GM23248 (cell line): ENCODE data around the gene UBE2L3. TPM values are rescaled to one million over a fixed set of nuclear protein-coding genes. Genes with fewer than 3 reads are reported as not detected.
"Not testable (repeated sequence)": the region's sequence is repeated elsewhere in the genome, so short reads cannot be mapped to it uniquely, and the experiment has no call there.

ENCODE experiments used
- DNase-seq: peaks from one replicate; pipeline ENCODE4 v3.0.0-alpha.2; 2015
- H2AFZ ChIP-seq: fragments of 200-600 bp; sonication (generic); 2 replicates; pipeline ENCODE4 v1.6.1; 2016; ENCODE audit warnings: antibody characterized with exemption
- H3F3A ChIP-seq: fragments of 200-600 bp; sonication (generic); 2 replicates; pipeline ENCODE4 v1.6.1; 2016; ENCODE audit warnings: mild to moderate bottlenecking, antibody characterized with exemption, mixed run types; ENCODE audit not compliant: insufficient read depth
- H3K27ac ChIP-seq: fragments of 200-600 bp; sonication (generic); 2 replicates; pipeline ENCODE4 v1.5.1; 2016; ENCODE audit warnings: mild to moderate bottlenecking
- H3K27me3 ChIP-seq: fragments of 200-600 bp; sonication (generic); replicated peaks from 2 replicates; pipeline ENCODE4 v1.6.1; 2016; ENCODE audit warnings: mild to moderate bottlenecking; ENCODE audit not compliant: insufficient read depth
- H3K36me3 ChIP-seq: fragments of 200-600 bp; sonication (generic); 2 replicates; pipeline ENCODE4 v1.6.1; 2016; ENCODE audit warnings: low read depth, mild to moderate bottlenecking
- H3K4me1 ChIP-seq: fragments of 200-600 bp; sonication (generic); 2 replicates; pipeline ENCODE4 v1.6.1; 2016; ENCODE audit warnings: mild to moderate bottlenecking; ENCODE audit not compliant: insufficient read depth
- H3K4me2 ChIP-seq: fragments of 200-600 bp; sonication (generic); one replicate; pipeline ENCODE4 v1.6.1; 2016; ENCODE audit warnings: mild to moderate bottlenecking; ENCODE audit not compliant: unreplicated experiment
- H3K4me3 ChIP-seq: fragments of 200-600 bp; sonication (generic); 2 replicates; pipeline ENCODE4 v1.5.1; 2016; ENCODE audit warnings: mild to moderate bottlenecking
- H3K79me2 ChIP-seq: fragments of 200-600 bp; sonication (generic); 2 replicates; pipeline ENCODE4 v1.6.1; 2016; ENCODE audit warnings: mild to moderate bottlenecking; ENCODE audit not compliant: insufficient read depth
- H3K9ac ChIP-seq: fragments of 200-600 bp; sonication (generic); 2 replicates; pipeline ENCODE4 v1.6.1; 2016; ENCODE audit warnings: mild to moderate bottlenecking
- H3K9me2 ChIP-seq: fragments of 200-600 bp; sonication (generic); 2 replicates; pipeline ENCODE4 v1.6.1; 2016; ENCODE audit warnings: mixed run types, mild to moderate bottlenecking, moderate library complexity; ENCODE audit not compliant: insufficient read depth
- H3K9me3 ChIP-seq: fragments of 200-600 bp; sonication (generic); one replicate; pipeline ENCODE4 v1.6.1; 2017; ENCODE audit warnings: low read depth
- H4K20me1 ChIP-seq: fragments of 200-600 bp; sonication (generic); 2 replicates; pipeline ENCODE4 v1.6.0; 2016; ENCODE audit not compliant: insufficient read depth
- EZH2 ChIP-seq: fragments of 200-600 bp; sonication (generic); IDR thresholded peaks from 2 replicates; pipeline ENCODE4 v1.6.1; 2018; ENCODE audit warnings: antibody characterized with exemption, mild to moderate bottlenecking; ENCODE audit not compliant: insufficient read depth, poor library complexity, severe bottlenecking
- EZH2phosphoT487 ChIP-seq: fragments of 200-600 bp; sonication (generic); IDR thresholded peaks from 2 replicates; pipeline ENCODE4 v1.6.1; 2018; ENCODE audit warnings: antibody characterized with exemption, moderate library complexity, mild to moderate bottlenecking, low read depth; ENCODE audit not compliant: insufficient read depth
- WGBS, 2 experiments: methylation state at CpG; one replicate each; pipeline ENCODE4 v1.1.6; 2015 to 2017; ENCODE audit warnings: low lambda C conversion rate in 2 of 2, low coverage in 1 of 2; ENCODE audit errors: missing lambda C conversion rate in 2 of 2; 5-methylcytosine and 5-hydroxymethylcytosine counted together
- in situ Hi-C: fragments of 300-500 bp; cut with MboI; formaldehyde crosslinking; loops from 2 replicates; pipeline ENCODE4 v1.15.0; 2020
- polyA plus RNA-seq: library from polyadenylated mRNA; unstranded; fragments of >200 nt; fragmentation: Nextera tagmentation; extraction: Ambion mirVana; gene quantifications from 2 replicates; pipeline ENCODE4 v1.2.1, GENCODE V29; 2016
- total RNA-seq: library from RNA; depleted of rRNA; stranded (reverse); fragments of >200 nt; shearing (Covaris generic); gene quantifications from 2 replicates; pipeline ENCODE4 v1.2.3, GENCODE V29; 2014

The UBE2L3 gene
- total and polyA plus RNA-seq, 2 experiments from 2014 or later = 57.2 to 115 TPM

DNA sequence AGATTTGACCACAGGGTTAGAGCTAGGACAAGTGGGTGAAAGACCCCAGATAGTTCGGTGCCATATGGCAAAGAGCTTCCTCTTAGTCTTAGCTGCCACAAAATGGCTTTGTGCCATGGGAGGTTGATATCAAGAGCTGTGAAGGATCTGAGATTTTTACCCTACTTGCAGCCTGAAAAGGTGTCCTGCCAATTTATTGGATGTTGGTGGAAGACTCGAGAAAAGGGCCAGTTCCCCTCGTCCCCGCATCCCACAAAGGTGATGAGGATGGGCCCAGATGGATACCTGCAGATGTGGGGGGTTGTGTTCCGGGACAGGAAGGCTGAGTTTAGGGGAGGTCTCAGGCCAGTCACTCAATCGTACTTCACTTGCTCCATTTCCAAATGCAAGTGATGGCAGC lies 35.1 kb downstream of the UBE2L3 start:
- Histone ChIP-seq H3K4me3 (no peak overlapping the region), H3F3A (peaks cover 2% of the 10 kb centered on the region; the same call in 1 of the 2 replicates), H3K9me2 (no peaks in the 10 kb centered on the region), H3K9ac (no peak overlapping the region), H2AFZ (no peak overlapping the region), H3K9me3 (no peaks in the 10 kb centered on the region), H3K4me1 (no peaks in the 10 kb centered on the region), H3K79me2 (peaks cover 100% of the 10 kb centered on the region), H3K4me2 (no peak overlapping the region), H3K27ac (no peak overlapping the region), H3K36me3 (no peaks in the 10 kb centered on the region), H4K20me1 (0 out of 2 replicates have a peak, but pooled peaks cover 10% of the 10 kb centered on the region), H3K27me3 (no peaks in the 10 kb centered on the region)
- in situ Hi-C loops = no loop called here
- DNase-seq = no peak
- 94 to 96% methylated on average over 6 of the region's 6 CpGs for WGBS, 2 experiments
- TF ChIP-seq EZH2 (no peak), EZH2phosphoT487 (no peak)

DNA sequence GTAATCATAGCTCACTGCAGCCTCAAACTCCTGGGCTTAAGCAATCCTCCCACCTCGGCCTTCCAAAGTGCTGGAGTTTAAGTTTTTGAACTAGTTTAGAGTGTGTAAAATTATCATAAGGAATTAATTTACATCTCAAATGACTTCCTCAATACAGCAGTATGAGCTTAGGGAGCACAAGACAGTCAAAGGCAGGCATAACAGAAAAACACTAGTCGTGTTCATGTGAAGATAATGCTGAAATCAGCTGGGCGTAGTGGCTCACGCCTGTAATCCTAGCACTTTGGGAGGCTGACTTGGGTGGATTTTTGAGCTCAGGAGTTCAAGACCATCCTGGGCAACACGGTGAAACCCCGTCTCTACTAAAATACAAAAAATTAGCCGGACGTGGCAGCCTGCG lies 36.5 kb downstream of the UBE2L3 start:
- in situ Hi-C loops = no loop called here

GRCh38 chr22:21605887-21606564 lies 38.5 kb downstream of the UBE2L3 start:
- H3F3A ChIP-seq = peaks cover 9% of the 10 kb centered on the region; the same call in 1 of the 2 replicates
- H3K27me3 ChIP-seq = no peaks in the 10 kb centered on the region
- H2AFZ ChIP-seq = no peak overlapping the region
- H3K4me1 ChIP-seq = no peaks in the 10 kb centered on the region
- 99% methylated on average over 7 of the region's 7 CpGs for WGBS, 2 experiments
- H3K36me3 ChIP-seq = 0 out of 2 replicates have a peak, but pooled peaks cover 6% of the 10 kb centered on the region
- H3K79me2 ChIP-seq = peaks cover 100% of the 10 kb centered on the region
- DNase-seq = no peak
- TF ChIP-seq EZH2phosphoT487 (no peak), EZH2 (no peak)
- no peaks in the 10 kb centered on the region for H3K9me3 ChIP-seq
- no peaks in the 10 kb centered on the region for H3K9me2 ChIP-seq
- H3K9ac ChIP-seq = no peak overlapping the region
- in situ Hi-C loops = no loop called here
- H4K20me1 ChIP-seq = 0 out of 2 replicates have a peak, but pooled peaks cover 11% of the 10 kb centered on the region
- H3K4me2 ChIP-seq = no peak overlapping the region
- H3K4me3 ChIP-seq = no peak overlapping the region
- no peak overlapping the region for H3K27ac ChIP-seq

More for the DNA sequence above, 36.5 kb downstream of the UBE2L3 start:
- H2AFZ ChIP-seq = no peak overlapping the region
- TF ChIP-seq EZH2 = no peak
- no peak for TF ChIP-seq EZH2phosphoT487
- H3K27ac ChIP-seq = no peak overlapping the region
- 0 out of 2 replicates have a peak, but pooled peaks cover 11% of the 10 kb centered on the region for H4K20me1 ChIP-seq
- no peaks in the 10 kb centered on the region for H3K27me3 ChIP-seq
- no peaks in the 10 kb centered on the region for H3K4me1 ChIP-seq
- H3K36me3 ChIP-seq = no peaks in the 10 kb centered on the region
- peaks cover 2% of the 10 kb centered on the region; the same call in 1 of the 2 replicates for H3F3A ChIP-seq
- no peak overlapping the region for H3K4me3 ChIP-seq
- H3K9me3 ChIP-seq = no peaks in the 10 kb centered on the region
- DNase-seq = no peak
- no peak overlapping the region for H3K4me2 ChIP-seq
- H3K9ac ChIP-seq = no peak overlapping the region
- H3K9me2 ChIP-seq = no peaks in the 10 kb centered on the region
- 70 to 72% methylated on average over 9 of the region's 9 CpGs for WGBS, 2 experiments
- peaks cover 100% of the 10 kb centered on the region for H3K79me2 ChIP-seq

- H3K36me3 ChIP-seq = 0 out of 2 replicates have a peak, but pooled peaks cover 12% of the 10 kb centered on the region
- no peak overlapping the region for H3K4me2 ChIP-seq
- no peak overlapping the region for H3K27ac ChIP-seq
- TF ChIP-seq EZH2 = no peak
- no peak for TF ChIP-seq EZH2phosphoT487
- no peaks in the 10 kb centered on the region for H3K9me2 ChIP-seq
- H3K79me2 ChIP-seq = peaks cover 100% of the 10 kb centered on the region
- no peaks in the 10 kb centered on the region for H3K9me3 ChIP-seq
- DNase-seq = no peak
- in situ Hi-C loops = no loop called here
- no peaks in the 10 kb centered on the region for H3K27me3 ChIP-seq
- no peak overlapping the region for H3K4me3 ChIP-seq
- no peak overlapping the region for H2AFZ ChIP-seq
- H3K9ac ChIP-seq = no peak overlapping the region
- 89% methylated on average over 8 of the region's 8 CpGs for WGBS, 2 experiments
- H3F3A ChIP-seq = peaks cover 9% of the 10 kb centered on the region; the same call in 1 of the 2 replicates
- 0 out of 2 replicates have a peak, but pooled peaks cover 11% of the 10 kb centered on the region for H4K20me1 ChIP-seq
- H3K4me1 ChIP-seq = no peaks in the 10 kb centered on the region
These were observed 39.3 kb downstream of the UBE2L3 start for GRCh38 chr22:21606775-21607174.

DNA sequence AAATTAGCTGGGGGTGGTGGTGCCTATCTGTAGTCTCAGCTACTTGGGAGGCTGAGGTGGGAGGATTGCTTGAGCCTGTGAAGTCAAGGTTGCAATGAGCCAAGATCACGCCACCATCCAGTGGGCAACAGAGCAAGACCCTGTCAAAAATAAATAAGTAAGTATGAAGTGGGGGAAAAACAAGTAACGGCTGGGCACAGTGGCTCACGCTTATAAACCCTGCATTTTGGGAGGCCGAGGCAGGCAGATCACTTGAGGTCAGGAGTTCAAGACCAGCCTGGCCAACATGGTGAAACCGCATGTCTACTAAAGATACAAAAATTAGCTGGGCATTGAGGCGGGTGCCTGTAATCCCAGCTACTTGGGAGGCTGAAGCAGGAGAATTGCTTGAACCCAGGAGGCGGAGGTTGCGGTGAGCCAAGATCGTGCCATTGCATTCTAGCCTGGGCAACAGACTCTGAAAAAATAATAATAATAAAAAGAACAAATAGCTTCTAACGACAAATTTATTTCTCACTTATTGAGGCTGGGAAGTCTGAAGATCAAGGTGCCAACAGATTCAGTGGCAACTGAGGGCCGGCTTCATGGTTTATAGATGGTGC lies 42.1 kb downstream of the UBE2L3 start:
- DNase-seq, H3K4me3 ChIP-seq, H3K27ac ChIP-seq, H2AFZ ChIP-seq, H3K4me2 ChIP-seq, in situ Hi-C loops, H3K9me2 ChIP-seq, H3K4me1 ChIP-seq, H3K9me3 ChIP-seq, H3K27me3 ChIP-seq, H3F3A ChIP-seq, H3K9ac ChIP-seq: not testable (repeated sequence)
- 98% methylated on average over 11 of the region's 11 CpGs for WGBS, 2 experiments
- peaks cover 17% of the 10 kb centered on the region; the same call in 1 of the 2 replicates for H3K36me3 ChIP-seq
- peaks cover 98% of the 10 kb centered on the region for H3K79me2 ChIP-seq
- H4K20me1 ChIP-seq = peaks cover 18% of the 10 kb centered on the region
